ENCODE data around the gene ATP10A. TPM values are rescaled to one million over a fixed set of nuclear protein-coding genes. Genes with fewer than 3 reads are reported as not detected.

The ATP10A gene
- total RNA-seq, 2 experiments from 2014 or later = 0.06 TPM; not detected in 1

- ChIA-PET CTCF (ENCODE audit: unreplicated experiment) (no interaction called here), POLR2A (no interaction called here)
- H3K4me2 ChIP-seq (ENCODE audit: low read length) = no peak overlapping the region
- DNase-seq (ENCODE audit: low spot score) = no peak
- no peaks in the 10 kb centered on the region for H3K4me1 ChIP-seq (ENCODE audit: insufficient read depth, low read length, poor library complexity, severe bottlenecking)
- no peak overlapping the region for H3K4me3 ChIP-seq (ENCODE audit: low read depth, low read length, poor library complexity, severe bottlenecking)
- no peak for TF ChIP-seq CTCF (conservative IDR thresholded peaks at IDR 0.05; ENCODE audit: low read length)
- TF ChIP-seq EZH2phosphoT487 (IDR thresholded peaks at IDR 0.05; ENCODE audit: borderline replicate concordance, low read depth, low read length) = no peak
- H3K79me2 ChIP-seq (ENCODE audit: insufficient read depth, low read depth, low read length) = no peaks in the 10 kb centered on the region
- H3K27ac ChIP-seq (ENCODE audit: low read depth, low read length, poor library complexity, severe bottlenecking) = no peak overlapping the region
- H3K9me3 ChIP-seq (ENCODE audit: low read length) = no peaks in the 10 kb centered on the region
- intact Hi-C loops (cut with micrococcal nuclease; ENCODE audit: unreplicated experiment) = no loop called here
- H2AFZ ChIP-seq (ENCODE audit: low read length) = no peak overlapping the region
- BruUV-seq (replicated peaks) = no TSS peak
- no peaks in the 10 kb centered on the region for H4K20me1 ChIP-seq (ENCODE audit: insufficient read depth, low read length)
- H3K9me2 ChIP-seq (ENCODE audit: insufficient read depth, low read length) = no peaks in the 10 kb centered on the region
- H3K36me3 ChIP-seq (ENCODE audit: insufficient read depth, low read length) = no peaks in the 10 kb centered on the region
Observed at GRCh38 chr15:25633862-25634261, 229.3 kb downstream of the ATP10A start.

GRCh38 chr15:25631971-25632370 lies 231.2 kb downstream of the ATP10A start:
- no peak for TF ChIP-seq CTCF (conservative IDR thresholded peaks at IDR 0.05; ENCODE audit: low read length)
- no peak for TF ChIP-seq EZH2phosphoT487 (IDR thresholded peaks at IDR 0.05; ENCODE audit: borderline replicate concordance, low read depth, low read length)
- ChIA-PET POLR2A (no interaction called here), CTCF (ENCODE audit: unreplicated experiment) (no interaction called here)
- no peak overlapping the region for H3K4me3 ChIP-seq (ENCODE audit: low read depth, low read length, poor library complexity, severe bottlenecking)
- H3K9me3 ChIP-seq (ENCODE audit: low read length) = no peaks in the 10 kb centered on the region
- intact Hi-C loops (cut with micrococcal nuclease; ENCODE audit: unreplicated experiment) = no loop called here
- no peak overlapping the region for H3K4me2 ChIP-seq (ENCODE audit: low read length)
- H3K36me3 ChIP-seq (ENCODE audit: insufficient read depth, low read length) = no peaks in the 10 kb centered on the region
- no peaks in the 10 kb centered on the region for H3K9me2 ChIP-seq (ENCODE audit: insufficient read depth, low read length)
- H3K79me2 ChIP-seq (ENCODE audit: insufficient read depth, low read depth, low read length) = no peaks in the 10 kb centered on the region
- no peak overlapping the region for H2AFZ ChIP-seq (ENCODE audit: low read length)
- no peaks in the 10 kb centered on the region for H3K4me1 ChIP-seq (ENCODE audit: insufficient read depth, low read length, poor library complexity, severe bottlenecking)
- BruUV-seq (replicated peaks) = no TSS peak
- no peak for DNase-seq (ENCODE audit: low spot score)
- no peaks in the 10 kb centered on the region for H4K20me1 ChIP-seq (ENCODE audit: insufficient read depth, low read length)
- no peak overlapping the region for H3K27ac ChIP-seq (ENCODE audit: low read depth, low read length, poor library complexity, severe bottlenecking)

Small RNA genes lying within 50 kb of the gene (microRNA-seq; reads per million reads assigned to microRNA genes)
- gene MIR4715 (ENCODE audit: borderline replicate concordance) = not detected

Small RNA genes lying within 50 kb of the gene (small RNA-seq; reads per million reads assigned to genes)
- gene MIR4715 (not detected), gene RNA5SP390 (0.21 reads per million)
